Right cardiac atrium (tissue), 5 donors: ENCODE measurements around the gene PKM. TPM values are rescaled to one million over a fixed set of nuclear protein-coding genes. Genes with fewer than 3 reads are reported as not detected.

ENCODE experiments used
- ATAC-seq, 2 donors: fragments of 200-7000 bp; cut with Tn5 transposase; one replicate each; pipeline versions ENCODE4 v1.8.0 to v1.9.1; 2020; ENCODE audit warnings: moderate library complexity in 2 of 2, mild to moderate bottlenecking in 1 of 2
- DNase-seq, 3 donors: peaks; one replicate each; pipeline ENCODE4 v3.0.0-alpha.2; 2020
- H3K27ac ChIP-seq: one replicate; pipeline ENCODE4 v1.5.1; 2013; ENCODE audit warnings: mild to moderate bottlenecking, low read length, control low read depth, moderate library complexity
- H3K27me3 ChIP-seq: one replicate; pipeline ENCODE4 v1.6.1; 2013; ENCODE audit not compliant: control insufficient read depth, insufficient read depth
- H3K4me1 ChIP-seq: one replicate; pipeline ENCODE4 v1.6.1; 2013; ENCODE audit warnings: low read length; ENCODE audit not compliant: control insufficient read depth, insufficient read depth
- H3K4me3 ChIP-seq: one replicate; pipeline ENCODE4 v1.5.1; 2013; ENCODE audit warnings: low read length, control low read depth
- H3K9me3 ChIP-seq: one replicate; pipeline ENCODE4 v1.6.1; 2013; ENCODE audit warnings: low read length; ENCODE audit not compliant: control insufficient read depth
- WGBS: extraction: QIAGEN DNeasy Blood & Tissue Kit; methylation state at CpG from one replicate; pipeline ENCODE4 v1.1.7; 2013; 5-methylcytosine and 5-hydroxymethylcytosine counted together
- intact Hi-C, 4 donors: fragments of 100-400 bp; cut with DNase I; formaldehyde crosslinking; loops; one replicate each; pipeline versions ENCODE4 v1.11.0 to v1.14.0; 2022 to 2023
- polyA plus RNA-seq: library from polyadenylated mRNA; stranded (reverse); fragments of 200-250 nt; gene quantifications from one replicate; pipeline ENCODE4 v1.2.3, GENCODE V29; 2013
- total RNA-seq, 4 donors: library from RNA; stranded (reverse); fragmentation: NEBNext Ultra II Directional; extraction: Animal tissue kit (Norgen Biotek cat#: 25700); gene quantifications; one replicate each; pipeline ENCODE4 v1.2.1, GENCODE V29; 2021
- donor health status: healthy with polysubstance abuse.
- donor health status: DM: no; HTN: yes; CAD: no.
- donor health status: DM: no; HTN: no; CAD: no.
- donor health status: DM: no; HTN: yes; CAD: no; lungs with severe emphysema.
- donor health status: DM: yes; HTN: yes; CAD: no.

The PKM gene
- total and polyA plus RNA-seq, 5 donors, result 822 to 1,102 (median 988) TPM

GRCh38 chr15:72201391-72201921 lies 29.5 kb downstream of the PKM start:
- Histone ChIP-seq H3K27ac (peak overlapping the region; percentile 65), H3K9me3 (no peaks in the 10 kb centered on the region), H3K4me1 (peaks cover 24% of the 10 kb centered on the region), H3K27me3 (no peaks in the 10 kb centered on the region), H3K4me3 (no peak overlapping the region)
- intact Hi-C loops, result loop anchor here in 1 of 4 donors (10.0 kb wide), 1 partner anchor 73 kb away; the partner anchor contains the start of gene PARP6
- no peak for DNase-seq
- ATAC-seq, result no peak
- 54% methylated on average over 3 of the region's 3 CpGs for WGBS

DNA sequence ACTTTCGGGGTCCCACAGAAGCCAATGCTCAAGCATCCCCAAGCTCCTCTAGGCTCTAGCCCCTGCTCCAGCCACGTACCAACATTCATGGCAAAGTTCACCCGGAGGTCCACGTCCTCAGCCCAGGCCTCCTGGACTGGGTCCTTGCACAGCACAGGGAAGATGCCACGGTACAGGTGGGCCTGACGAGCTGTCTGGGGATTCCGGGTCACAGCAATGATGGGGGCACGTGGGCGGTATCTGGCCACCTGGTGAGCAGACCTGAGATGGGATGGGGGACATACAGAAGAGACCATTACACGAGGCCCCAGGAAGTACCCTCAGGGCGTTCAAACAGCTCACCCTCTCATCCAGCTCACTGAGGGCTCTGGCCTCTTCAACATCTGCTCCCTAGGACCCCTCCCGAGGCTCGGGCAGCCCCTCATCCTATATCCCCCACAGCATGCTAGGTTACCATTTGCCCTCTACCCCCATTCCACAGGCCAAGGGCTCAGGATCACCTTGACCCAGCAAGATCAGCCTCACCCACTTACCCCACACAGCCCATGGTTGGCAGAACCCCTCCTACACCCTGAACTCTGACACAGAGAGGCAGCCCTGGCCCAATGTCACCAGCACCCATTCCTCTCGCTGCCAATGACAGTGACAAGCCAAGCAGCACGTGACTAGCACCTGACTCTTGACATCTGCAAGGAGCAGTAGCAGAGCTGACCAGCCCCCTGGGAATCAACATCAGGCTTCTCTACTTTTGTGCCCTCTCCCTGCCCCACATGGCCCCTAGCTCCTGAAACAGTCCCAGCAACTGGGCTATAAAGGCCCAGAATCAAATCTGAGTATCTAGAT lies 30.4 kb downstream of the PKM start:
- Histone ChIP-seq H3K9me3 (no peaks in the 10 kb centered on the region), H3K4me1 (peaks cover 24% of the 10 kb centered on the region), H3K4me3 (no peak overlapping the region), H3K27ac (peak overlapping the region; percentile 31), H3K27me3 (no peaks in the 10 kb centered on the region)
- 79% methylated on average over 15 of the region's 15 CpGs for WGBS
- DNase-seq (no peak), ATAC-seq (no peak)
- intact Hi-C loops, result loop anchor here in 1 of 4 donors (10.0 kb wide), 1 partner anchor 74 kb away; the partner anchor contains the start of gene PARP6

- peak overlapping the region; percentile 31 for H3K27ac ChIP-seq
- peaks cover 22% of the 10 kb centered on the region for H3K4me1 ChIP-seq
- DNase-seq (peak; percentile 67 to 88 (median 81)), ATAC-seq (peak; percentile 59 to 66)
- no peak overlapping the region for H3K4me3 ChIP-seq
- intact Hi-C loops, result loop anchor here in 2 of 4 donors (5.0 to 10.0 kb wide), 2 partner anchors 73 to 75 kb away; partner anchors contain the start of gene PARP6 (in 2 of the 2)
- H3K9me3 ChIP-seq, result no peaks in the 10 kb centered on the region
- 46% methylated on average over 2 of the region's 2 CpGs for WGBS
- H3K27me3 ChIP-seq, result no peaks in the 10 kb centered on the region
Measured at GRCh38 chr15:72199721-72200212, 31.2 kb downstream of the PKM start.

DNA sequence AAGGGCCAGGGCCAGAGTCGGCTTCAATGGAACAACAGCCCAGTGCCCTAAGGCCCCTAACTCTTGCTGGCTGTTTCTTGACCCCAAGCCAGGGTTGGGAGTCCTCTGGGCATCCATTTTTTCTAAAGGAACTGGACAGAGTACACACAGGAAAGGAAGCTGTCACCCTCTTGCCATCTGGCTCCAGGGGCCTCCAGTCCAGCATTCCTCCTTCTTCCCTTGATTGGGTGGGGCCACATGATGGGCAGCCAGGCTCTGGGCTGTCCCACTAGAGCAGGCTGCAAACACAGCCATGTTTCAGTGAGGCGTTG lies 31.8 kb downstream of the PKM start:
- Histone ChIP-seq H3K4me3 (no peak overlapping the region), H3K27ac (no peak overlapping the region), H3K4me1 (peaks cover 20% of the 10 kb centered on the region), H3K27me3 (no peaks in the 10 kb centered on the region), H3K9me3 (no peaks in the 10 kb centered on the region)
- WGBS, result 94% methylated on average over 2 of the region's 2 CpGs
- no peak for DNase-seq
- intact Hi-C loops, result loop anchor here in 1 of 4 donors (5.0 kb wide), 1 partner anchor 73 kb away; the partner anchor contains the start of gene PARP6
- no peak for ATAC-seq

- DNase-seq (no peak), ATAC-seq (no peak)
- intact Hi-C loops, result loop anchor here in 1 of 4 donors (5.0 kb wide), 1 partner anchor 74 kb away; the partner anchor contains the start of gene PARP6
- peaks cover 16% of the 10 kb centered on the region for H3K4me1 ChIP-seq
- H3K27me3 ChIP-seq, result no peaks in the 10 kb centered on the region
- no peak overlapping the region for H3K4me3 ChIP-seq
- no peak overlapping the region for H3K27ac ChIP-seq
- 72% methylated on average over 11 of the region's 11 CpGs for WGBS
- H3K9me3 ChIP-seq, result no peaks in the 10 kb centered on the region
Measured at GRCh38 chr15:72198356-72199204, 32.4 kb downstream of the PKM start.

- WGBS, result 8% methylated on average over 82 of the region's 83 CpGs
Measured at GRCh38 chr15:72197460-72198355, 33.3 kb downstream of the PKM start, which contains the start of gene GRAMD2A. Gene GRAMD2A (minus strand): TSS chr15:72197787.

DNA sequence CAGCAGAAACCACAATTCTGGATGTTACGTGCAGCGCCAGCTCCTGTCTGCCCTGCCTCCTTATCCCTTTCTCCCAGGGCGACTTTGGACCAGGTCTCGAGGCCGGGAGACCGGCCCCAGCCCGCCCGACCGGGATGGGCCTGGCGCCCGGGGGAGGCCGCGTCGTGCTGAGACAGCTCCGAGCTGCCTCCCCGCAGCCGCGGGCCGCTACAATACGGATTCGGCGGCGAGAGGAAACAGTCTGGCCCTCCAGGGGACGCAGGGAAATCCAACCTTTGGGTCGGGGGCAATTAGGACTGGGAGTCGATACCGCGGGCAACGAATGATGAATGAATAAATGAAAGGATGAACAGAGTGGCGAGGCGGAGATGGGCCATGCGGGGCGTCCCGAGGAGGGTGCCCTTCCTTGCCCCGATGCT lies 33.9 kb downstream of the PKM start:
- DNase-seq, result no peak
- WGBS, result 8% methylated on average over 35 of the region's 35 CpGs
- Histone ChIP-seq H3K4me3 (peak overlapping the region; percentile 57), H3K9me3 (no peaks in the 10 kb centered on the region), H3K4me1 (peaks cover 9% of the 10 kb centered on the region), H3K27ac (no peak overlapping the region), H3K27me3 (no peaks in the 10 kb centered on the region)
- intact Hi-C loops, result loop anchor here in 1 of 4 donors (5.0 kb wide), 1 partner anchor 75 kb away; the partner anchor contains the start of gene PARP6
- peak in 1 of 2 donors; percentile 5 for ATAC-seq

More at GRCh38 chr15:72197460-72198355, 33.3 kb downstream of the PKM start, which contains the start of gene GRAMD2A:
- H3K4me1 ChIP-seq, result peaks cover 13% of the 10 kb centered on the region
- H3K9me3 ChIP-seq, result no peaks in the 10 kb centered on the region
- H3K27ac ChIP-seq, result no peak within 1 kb of the TSS
- DNase-seq (peak in 1 of 3 donors; percentile 63), ATAC-seq (peak; percentile 43 to 50)
- intact Hi-C loops, result loop anchor here in 1 of 4 donors (5.0 kb wide), 1 partner anchor 75 kb away; the partner anchor contains the start of gene PARP6
- peak within 1 kb of the TSS; percentile 57 for H3K4me3 ChIP-seq
- no peaks in the 10 kb centered on the region for H3K27me3 ChIP-seq

- no peak for ATAC-seq
- Histone ChIP-seq H3K4me3 (no peak overlapping the region), H3K27ac (no peak overlapping the region), H3K27me3 (no peaks in the 10 kb centered on the region), H3K9me3 (no peaks in the 10 kb centered on the region), H3K4me1 (peaks cover 6% of the 10 kb centered on the region)
- WGBS, result 77% methylated on average over 13 of the region's 13 CpGs
- intact Hi-C loops, result loop anchor here in 1 of 4 donors (5.0 kb wide), 1 partner anchor 76 kb away; the partner anchor contains the start of gene PARP6
- DNase-seq, result no peak
Measured at GRCh38 chr15:72196409-72197040, 34.5 kb downstream of the PKM start.

DNA sequence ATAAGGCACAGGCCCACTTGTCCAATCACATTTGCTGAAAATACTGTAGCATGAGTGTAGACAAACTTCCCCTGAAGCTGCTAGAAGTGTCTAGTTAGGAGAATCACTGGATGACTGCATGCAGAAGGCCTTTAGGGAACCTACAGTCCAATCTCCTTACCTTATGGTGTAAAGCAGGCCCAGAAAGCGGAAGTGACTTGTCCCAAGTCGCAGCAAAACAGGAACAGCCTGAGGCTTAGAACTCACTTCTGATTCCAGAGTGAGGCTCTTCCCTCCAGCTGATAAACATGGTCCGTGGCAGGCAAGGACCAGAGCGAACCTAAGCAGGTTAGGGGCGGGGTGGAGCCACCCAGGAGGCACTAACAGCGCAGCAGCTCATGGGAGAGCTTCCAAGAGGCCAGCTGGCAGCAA lies 35.9 kb downstream of the PKM start:
- intact Hi-C loops, result loop anchor here in 1 of 4 donors (5.0 kb wide), 1 partner anchor 77 kb away; the partner anchor contains the start of gene PARP6
- Histone ChIP-seq H3K4me3 (no peak overlapping the region), H3K9me3 (no peaks in the 10 kb centered on the region), H3K27me3 (no peaks in the 10 kb centered on the region), H3K27ac (no peak overlapping the region), H3K4me1 (peaks cover under 1% of the 10 kb centered on the region)
- DNase-seq (no peak), ATAC-seq (no peak)
- WGBS, result 80% methylated on average over 6 of the region's 6 CpGs
